NCI-H524 treated with DMSO at 0.1 percent for 48 hours (cell line): Measurements from ENCODE around the gene PRPH2.
A peak's percentile ranks its signal among the peaks of the same experiment; 100 is the strongest.
"Not testable (repeated sequence)": the region's sequence is repeated elsewhere in the genome, so short reads cannot be mapped to it uniquely, and the experiment has no call there.

ENCODE experiments used
- DNase-seq: peaks from one replicate; lab custom pipeline; 2025; lab: John Stamatoyannopoulos, UW

Gene PRPH2

DNA sequence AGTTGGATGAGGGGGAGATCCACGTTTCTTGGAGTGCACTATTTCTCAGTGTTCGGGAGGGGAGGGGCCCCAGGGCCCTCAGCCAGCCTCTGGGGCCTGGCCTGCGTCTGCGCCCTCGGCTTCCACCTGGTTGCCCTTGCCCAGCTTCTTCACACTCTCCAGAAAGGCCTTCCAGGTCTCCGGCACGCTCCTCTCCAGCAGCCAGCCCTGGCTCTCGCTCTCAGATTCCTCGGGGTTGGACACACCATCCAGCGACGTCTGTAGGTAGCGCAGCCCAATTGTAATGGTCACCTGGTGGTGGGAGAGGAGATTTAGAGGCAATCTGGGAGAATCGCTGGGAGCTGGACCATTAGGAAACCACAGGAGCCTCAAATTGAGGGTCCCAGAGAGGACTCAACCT, 24.2 kb downstream of the PRPH2 start:
- DNase-seq = no peak

GRCh38 chr6:42697268-42697655, 25.1 kb downstream of the PRPH2 start:
- DNase-seq = no peak

DNA sequence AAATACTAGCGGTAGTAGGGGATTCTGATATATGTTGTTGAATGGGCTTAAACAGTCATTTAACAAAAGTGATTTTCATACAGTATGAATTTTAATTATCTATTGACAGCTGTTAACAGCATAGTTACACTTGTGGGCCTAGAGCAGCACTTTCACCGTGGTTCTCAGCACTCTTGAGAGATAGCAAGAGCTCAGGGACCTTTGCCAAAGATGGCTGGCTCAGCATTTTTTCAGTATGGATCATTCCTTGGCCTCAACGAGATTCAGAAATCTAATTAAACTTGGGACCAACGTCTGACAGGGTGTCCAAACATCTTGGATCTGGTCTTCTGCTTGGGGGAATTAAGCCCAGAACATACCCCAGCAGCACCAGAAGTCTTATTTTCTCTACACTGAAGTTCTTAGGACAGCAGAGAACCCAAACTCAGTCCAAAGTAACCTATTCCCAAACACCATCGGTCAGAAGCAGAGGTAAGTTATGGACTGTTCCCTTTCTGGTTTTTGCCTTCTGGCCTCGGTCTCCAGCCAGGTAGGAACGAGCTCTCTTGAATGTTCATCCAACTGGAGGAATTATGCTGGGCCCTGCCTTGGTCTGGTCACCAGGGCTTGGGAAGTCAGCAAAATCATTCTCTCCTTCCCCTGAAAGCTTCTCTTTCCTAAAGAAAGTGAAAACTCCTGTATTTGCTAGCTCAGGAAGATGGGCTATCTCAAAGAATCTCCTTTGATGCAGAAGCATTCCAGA, 25.7 kb downstream of the PRPH2 start:
- DNase-seq = no peak

DNA sequence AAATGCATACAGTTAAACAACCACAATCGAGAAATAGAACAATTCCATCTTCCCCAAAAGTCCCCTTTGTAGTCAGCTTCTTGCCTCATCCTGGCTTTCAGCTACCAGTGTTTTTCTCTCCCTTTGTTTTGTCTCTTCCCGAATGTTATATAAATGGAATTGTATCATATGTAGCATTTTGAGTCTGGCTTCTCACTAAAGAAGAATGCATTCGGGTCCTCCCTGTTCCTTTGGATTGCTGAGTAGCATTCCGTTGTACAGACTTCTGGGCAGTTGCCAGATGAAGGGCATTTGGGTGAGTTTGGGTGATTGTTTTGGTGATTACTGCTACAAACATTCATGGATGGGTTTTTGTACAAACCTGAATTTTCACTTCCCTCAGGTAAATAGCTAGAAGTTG, 27.8 kb downstream of the PRPH2 start:
- no peak for DNase-seq

DNA sequence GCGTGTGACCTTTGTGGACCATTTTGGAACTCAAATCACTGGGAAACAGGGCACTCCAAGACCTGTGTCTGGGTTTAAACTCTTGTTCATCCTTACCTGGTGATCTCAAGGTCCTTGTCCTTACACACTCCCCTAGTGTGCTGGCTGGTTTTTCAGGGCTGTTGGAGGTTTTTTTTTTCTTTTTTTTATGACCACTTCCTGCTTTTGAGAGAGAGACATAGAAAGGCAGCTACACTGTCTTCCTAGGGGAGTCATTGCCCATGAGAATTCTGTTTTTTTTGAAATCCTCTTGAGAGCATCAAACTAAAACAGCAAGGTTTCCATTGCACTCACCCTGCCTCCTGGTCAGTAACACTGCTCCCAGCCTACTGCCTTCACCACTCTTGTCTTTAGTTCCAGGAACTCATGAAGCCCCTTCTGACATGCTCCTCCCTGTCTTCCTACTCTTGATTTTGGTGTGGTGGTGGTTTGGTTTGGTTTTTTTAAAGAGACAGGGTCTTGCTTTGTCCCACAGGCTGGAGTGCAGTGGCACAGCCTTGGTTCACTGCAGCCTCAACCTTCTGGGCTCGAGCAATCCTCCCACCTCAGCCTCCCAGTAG, 28.6 kb downstream of the PRPH2 start:
- no peak for DNase-seq

DNA sequence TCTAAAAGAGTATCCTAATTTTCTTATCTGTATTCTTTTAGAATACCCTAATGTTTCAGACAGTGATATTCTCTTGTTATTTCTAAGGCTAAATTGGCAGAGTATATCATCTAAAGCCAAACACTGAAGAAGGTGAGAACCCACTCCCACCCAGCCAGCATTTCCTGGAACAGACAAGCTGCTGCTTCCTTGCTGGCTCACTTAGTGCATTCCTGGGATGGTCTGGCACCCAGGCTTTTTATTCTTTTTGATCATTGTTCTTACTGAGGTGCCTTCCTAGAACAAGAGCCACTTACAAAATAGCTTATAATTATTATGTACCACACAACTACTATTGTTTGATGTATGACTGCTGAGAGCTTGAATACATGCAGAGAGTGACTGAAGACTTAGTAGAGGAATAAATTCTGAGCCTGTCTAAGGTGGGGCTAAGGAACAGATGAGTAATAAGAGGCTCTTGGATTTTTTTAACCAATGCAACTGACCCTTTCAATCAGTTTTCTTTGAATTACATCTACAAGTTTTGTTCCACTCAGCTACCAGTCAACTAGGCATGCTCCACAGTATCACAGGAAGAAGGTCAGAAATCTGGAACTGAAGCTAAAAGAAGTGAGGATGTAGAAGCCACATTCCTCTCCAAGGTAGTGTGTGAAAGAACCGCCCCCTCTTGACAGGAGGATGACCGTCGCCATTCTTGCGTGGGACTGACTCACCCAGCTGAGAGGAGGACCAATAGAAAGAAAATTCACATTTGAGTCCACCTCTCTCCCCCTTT, 30.1 kb downstream of the PRPH2 start:
- DNase-seq = no peak

DNA sequence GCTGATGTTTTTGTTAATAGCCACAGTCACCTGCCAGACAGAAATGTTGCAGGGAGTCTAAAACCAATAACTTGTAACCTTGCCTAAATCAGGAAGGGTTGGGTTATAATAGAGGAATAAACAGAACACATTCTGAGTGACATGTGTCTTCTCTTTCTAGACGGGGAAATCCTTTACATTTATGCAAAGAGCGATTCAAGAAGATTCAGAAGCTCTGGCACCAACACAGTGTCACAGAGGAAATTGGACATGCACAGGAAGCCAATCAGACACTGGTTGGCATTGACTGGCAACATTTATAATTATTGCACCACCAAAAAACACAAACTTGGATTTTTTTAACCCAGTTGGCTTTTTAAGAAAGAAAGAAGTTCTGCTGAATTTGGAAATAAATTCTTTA, 31.5 kb downstream of the PRPH2 start:
- no peak for DNase-seq

DNA sequence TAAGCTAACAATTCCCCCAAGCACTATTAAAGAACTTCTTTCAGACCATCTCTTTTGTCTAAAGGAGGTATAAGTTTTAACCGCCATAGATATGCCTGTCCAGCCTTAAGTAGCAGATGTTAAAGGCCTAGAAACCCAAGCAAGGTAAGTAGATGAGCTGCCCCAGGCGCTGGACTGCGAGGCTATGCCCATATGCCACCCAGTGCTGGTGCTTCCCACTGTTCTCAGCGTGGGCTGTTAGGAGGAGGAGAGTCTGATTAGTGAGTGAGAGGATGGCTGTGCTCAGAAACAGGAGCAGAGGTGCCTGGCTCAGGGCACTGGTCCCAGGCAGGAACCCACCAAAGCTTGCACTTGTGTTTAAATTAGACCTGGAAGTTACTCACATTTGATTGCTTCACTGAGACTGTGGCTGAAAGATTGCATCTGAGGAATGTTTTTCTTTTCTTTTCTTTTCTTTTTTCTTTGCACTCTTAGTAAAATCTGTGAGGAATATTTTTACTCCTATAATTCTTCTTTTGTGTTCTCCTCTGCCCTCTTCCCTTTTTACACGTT, 32.2 kb downstream of the PRPH2 start:
- DNase-seq = peak; percentile 51

GRCh38 chr6:42689371-42689770, 33.0 kb downstream of the PRPH2 start:
- no peak for DNase-seq

GRCh38 chr6:42688281-42688680, 34.1 kb downstream of the PRPH2 start:
- no peak for DNase-seq

- DNase-seq = no peak
These were observed 43.0 kb downstream of the PRPH2 start for GRCh38 chr6:42679358-42679757.

GRCh38 chr6:42674780-42675179, 47.6 kb downstream of the PRPH2 start:
- no peak for DNase-seq

DNA sequence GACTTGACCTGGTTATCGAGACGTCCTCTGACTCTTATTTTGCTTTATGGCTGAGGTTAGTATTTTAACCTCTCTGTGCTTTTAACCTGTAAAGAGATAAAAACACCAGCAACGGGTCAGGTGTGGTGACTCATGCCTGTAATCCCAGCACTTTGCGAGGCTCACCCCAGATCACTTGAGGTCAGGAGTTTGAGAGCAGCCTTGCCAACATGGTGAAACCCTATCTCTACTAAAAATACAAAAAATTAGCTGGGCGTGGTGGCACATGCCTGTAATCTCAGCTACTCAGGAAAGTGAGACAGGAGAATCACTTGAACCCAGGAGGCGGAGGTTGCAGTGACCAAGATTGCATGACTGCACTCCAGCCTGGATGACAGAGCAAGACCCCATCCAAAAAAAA, 48.0 kb downstream of the PRPH2 start:
- DNase-seq = not testable (repeated sequence)

- DNase-seq = no peak
These were observed 57.7 kb downstream of the PRPH2 start for GRCh38 chr6:42664718-42665117.

DNA sequence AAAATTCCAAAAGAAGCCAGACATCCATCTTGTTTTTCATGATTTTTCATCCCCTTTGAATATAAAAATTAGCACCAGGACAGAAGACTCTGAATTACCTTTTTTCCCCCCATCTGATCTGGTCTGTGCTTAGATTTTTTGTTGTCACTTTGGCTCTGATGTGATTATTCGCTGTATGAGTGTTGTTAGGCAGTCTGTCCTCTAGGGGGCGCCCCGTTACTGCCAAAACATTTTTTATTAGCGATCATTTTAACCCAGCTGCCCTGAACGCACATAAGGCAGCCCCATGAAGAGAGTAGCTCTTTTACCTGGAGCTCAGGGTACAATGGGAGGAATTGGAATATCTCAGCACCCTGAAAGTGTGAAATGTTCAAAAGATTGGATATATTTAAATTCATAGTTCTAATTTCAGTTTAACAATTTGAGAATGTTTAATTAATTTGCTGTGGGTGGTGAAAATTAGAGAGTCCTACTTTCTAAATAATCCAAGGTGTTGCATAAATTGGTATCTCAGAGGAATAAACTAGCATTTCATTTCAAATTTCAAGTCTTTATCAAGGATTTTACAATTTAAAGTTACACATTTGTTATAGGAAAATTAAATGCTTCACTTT, 60.8 kb downstream of the PRPH2 start:
- peak; percentile 2 for DNase-seq

DNA sequence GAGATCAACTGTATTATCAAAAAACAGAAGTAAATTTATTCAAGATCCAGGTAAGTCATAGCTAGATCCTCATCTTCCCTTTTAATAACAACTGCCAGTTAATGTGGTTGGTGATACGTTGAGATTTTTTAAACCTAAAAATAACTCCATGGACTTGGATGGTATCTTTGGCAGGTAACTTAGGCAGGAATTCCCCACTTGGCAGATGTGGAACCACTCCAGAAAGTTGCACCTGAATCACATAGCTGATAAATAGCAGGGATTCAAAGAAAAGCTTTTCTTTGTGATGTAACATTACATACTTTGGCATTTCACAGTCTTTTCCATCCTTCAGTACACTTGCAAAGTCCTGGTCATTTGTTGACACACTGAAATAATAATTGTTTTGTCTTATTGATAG, 62.6 kb downstream of the PRPH2 start:
- no peak for DNase-seq

DNA sequence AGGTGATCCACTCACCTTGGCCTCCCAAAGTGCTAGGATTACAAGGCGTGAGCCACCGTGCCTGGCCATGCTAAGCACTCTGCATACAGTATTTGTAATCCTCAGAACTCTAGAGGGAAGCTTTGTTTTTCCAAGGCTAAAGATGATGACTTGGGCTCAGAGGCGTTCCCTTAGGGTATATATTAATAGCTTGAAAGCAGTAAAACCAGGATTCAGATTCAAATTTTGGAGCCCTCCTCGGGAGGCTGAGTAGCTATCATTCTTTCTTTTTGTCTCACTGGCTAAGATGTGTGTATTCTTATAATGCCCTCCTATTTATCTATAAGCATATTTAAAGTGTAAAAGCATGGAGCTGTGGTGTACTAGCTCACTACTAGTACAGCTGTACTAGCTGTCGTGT, 68.5 kb downstream of the PRPH2 start:
- no peak for DNase-seq

DNA sequence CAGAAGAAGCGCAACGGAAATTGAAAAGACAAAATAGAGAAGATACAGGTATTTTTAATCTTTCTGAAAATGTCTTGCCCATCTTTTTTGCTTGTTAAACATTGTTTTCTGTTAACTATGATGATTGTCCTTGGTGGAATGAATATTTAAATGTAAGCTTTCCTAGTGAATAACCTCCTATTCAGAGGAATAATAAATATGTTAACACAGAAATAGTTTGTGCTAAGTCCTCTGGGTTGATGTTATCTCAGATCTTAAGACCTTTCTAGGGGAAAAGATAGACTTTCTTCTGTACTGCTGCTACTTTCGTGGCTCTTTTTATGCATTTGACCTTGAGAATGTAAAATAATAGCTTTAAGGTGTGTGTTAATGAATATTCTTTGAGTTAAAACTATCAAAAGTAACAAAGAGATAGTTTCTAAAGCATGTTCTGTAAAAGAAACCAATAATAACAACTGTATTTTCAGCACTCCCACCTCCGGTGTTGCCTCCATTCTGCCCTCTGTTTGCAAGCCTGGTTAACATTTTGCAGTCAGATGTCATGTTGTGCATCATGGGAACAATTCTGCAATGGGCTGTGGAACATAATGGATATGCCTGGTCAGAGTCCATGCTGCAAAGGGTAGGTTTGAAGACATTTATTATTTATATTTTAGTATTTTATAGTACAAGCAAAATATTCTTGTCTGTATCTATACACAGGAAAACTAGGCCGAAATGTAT, 70.2 kb downstream of the PRPH2 start:
- no peak for DNase-seq
